DMS114 treated with DMSO at 0.1 percent for 48 hours (cell line): ENCODE measurements around the gene C11orf42.

ENCODE experiments used
- DNase-seq: peaks from one replicate; lab custom pipeline; 2025; ENCODE audit not compliant: unreplicated experiment; lab: John Stamatoyannopoulos, UW

The C11orf42 gene

DNA sequence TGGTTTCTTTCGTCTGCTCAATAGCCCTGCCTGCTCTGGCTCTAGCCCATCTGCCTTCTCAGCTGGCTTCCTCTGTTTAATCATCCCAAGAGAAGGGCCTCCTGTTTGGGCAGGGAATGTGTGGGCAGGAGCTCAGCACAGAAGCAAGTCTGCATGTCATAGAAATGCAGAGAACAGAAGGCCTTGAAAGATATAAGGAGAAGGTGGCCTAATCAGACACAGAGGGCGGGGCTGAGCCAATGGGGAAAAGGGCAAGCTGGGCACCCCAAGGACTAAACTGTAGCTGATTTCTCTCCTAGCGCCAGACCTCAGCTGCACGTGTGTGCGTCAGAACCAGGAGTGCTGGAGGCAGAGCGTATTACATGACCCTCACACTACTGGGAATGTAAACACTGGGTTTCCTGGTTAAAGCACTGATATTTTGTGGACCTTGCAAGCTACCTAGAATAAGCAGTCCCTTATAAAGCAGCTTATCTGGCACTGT lies 46.7 kb downstream of the C11orf42 start:
- no peak for DNase-seq

- DNase-seq = no peak
Observed at GRCh38 chr11:6253197-6253596, 47.8 kb downstream of the C11orf42 start.

DNA sequence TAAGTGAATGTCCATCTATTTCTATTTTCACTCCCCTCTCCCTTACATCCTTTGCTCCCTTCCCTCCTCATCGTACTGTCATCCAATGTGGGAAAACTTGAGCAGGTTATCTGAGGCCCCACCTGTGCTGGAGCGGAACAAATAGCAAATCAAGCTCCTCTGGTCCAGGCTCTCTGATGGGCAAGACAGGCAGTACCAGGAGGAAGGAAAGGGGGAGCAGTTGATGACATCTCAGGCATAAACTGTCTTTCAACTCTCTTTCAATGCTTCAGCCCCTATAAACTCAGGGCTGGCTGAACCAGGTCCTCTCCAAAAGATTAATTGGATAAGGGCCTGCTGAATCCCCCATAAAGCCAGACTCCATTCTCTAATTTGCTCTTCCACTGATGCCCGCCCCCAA lies 52.8 kb downstream of the C11orf42 start:
- DNase-seq = no peak

DNA sequence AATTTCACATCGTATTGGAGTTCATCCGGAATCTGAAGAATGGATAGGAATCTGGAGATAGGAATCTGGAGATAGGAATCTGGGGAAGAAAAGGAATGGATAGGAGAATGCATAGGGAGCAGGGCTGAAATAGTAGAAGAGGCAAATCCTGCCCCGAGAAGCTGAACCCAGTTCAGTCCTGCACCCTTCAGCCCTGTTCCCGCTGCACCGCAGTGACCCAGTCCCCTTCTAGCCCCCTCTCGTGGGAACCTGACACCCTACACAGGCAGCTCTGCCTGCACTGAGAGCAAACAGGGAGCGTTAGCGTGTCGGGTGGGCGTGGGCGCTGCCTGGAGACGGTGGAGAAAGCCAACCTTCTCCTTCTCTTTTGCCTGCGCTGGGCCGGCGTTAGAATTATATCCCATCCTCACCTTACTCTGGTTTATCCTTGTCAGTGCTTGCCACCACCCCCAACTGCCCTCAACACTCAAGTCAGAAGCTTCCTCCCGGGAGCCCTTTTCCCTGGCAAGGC lies 53.3 kb downstream of the C11orf42 start:
- no peak for DNase-seq

- DNase-seq = no peak
Observed at GRCh38 chr11:6260207-6260726, 54.9 kb downstream of the C11orf42 start.
